Adipocyte (in vitro differentiated cells): ENCODE data around the gene ZBTB1.

ENCODE experiments used
- DNase-seq: peaks from one replicate; pipeline ENCODE4 v3.0.0-alpha.2; 2015; ENCODE audit warnings: low read depth
- H3K27me3 ChIP-seq: replicated peaks from 2 replicates; pipeline ENCODE4 v1.7.0; 2013; ENCODE audit warnings: mild to moderate bottlenecking, low read length, moderate library complexity; ENCODE audit not compliant: control insufficient read depth, insufficient read depth
- H3K36me3 ChIP-seq: 2 replicates; pipeline ENCODE4 v1.7.0; 2013; ENCODE audit warnings: low read length, mild to moderate bottlenecking, moderate library complexity; ENCODE audit not compliant: control insufficient read depth, insufficient read depth, severe bottlenecking
- H3K4me1 ChIP-seq: 2 replicates; pipeline ENCODE4 v1.7.0; 2013; ENCODE audit warnings: mild to moderate bottlenecking, low read length, moderate library complexity; ENCODE audit not compliant: control insufficient read depth, insufficient read depth
- H3K4me3 ChIP-seq: 2 replicates; pipeline ENCODE4 v1.7.0; 2013; ENCODE audit warnings: mild to moderate bottlenecking, low read length, moderate library complexity
- H3K9ac ChIP-seq: 2 replicates; pipeline ENCODE4 v1.7.0; 2013; ENCODE audit warnings: mild to moderate bottlenecking, low read length, moderate library complexity
- H3K9me3 ChIP-seq: 2 replicates; pipeline ENCODE4 v1.7.0; 2013; ENCODE audit warnings: mild to moderate bottlenecking, low read length, moderate library complexity; ENCODE audit not compliant: control insufficient read depth

ZBTB1 gene, protein sequence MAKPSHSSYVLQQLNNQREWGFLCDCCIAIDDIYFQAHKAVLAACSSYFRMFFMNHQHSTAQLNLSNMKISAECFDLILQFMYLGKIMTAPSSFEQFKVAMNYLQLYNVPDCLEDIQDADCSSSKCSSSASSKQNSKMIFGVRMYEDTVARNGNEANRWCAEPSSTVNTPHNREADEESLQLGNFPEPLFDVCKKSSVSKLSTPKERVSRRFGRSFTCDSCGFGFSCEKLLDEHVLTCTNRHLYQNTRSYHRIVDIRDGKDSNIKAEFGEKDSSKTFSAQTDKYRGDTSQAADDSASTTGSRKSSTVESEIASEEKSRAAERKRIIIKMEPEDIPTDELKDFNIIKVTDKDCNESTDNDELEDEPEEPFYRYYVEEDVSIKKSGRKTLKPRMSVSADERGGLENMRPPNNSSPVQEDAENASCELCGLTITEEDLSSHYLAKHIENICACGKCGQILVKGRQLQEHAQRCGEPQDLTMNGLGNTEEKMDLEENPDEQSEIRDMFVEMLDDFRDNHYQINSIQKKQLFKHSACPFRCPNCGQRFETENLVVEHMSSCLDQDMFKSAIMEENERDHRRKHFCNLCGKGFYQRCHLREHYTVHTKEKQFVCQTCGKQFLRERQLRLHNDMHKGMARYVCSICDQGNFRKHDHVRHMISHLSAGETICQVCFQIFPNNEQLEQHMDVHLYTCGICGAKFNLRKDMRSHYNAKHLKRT

DNA sequence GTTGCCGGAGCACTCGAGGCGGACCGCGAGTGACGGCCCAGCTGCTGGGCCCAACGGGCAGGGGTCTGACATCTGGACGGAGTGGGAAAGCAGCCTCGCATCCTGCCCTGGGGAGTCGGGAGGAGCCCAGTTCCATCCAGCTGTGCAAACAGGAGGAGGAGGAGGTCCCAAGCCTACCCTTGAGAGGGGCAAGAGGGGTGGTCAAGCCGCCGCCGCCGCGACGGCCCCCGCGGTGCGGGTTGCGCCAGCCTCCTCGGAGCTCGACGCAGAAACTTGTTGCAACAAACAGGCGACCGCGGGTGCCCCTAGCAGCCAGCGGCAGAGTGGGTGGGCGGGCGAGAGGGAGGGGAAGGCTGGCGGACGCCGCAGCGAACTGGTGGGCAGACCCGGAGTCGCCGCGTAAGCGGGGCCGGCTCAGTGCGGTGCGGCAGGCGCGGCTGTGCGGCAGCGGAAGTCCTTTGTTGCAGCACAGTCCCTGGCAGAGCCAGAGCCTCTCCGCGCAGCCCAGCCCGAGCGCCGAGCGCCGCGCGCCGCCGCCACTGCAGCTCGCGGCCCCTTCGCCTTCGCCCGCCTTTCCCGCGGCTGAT, at the start of gene ZBTB1:
ZBTB1 (plus strand) TSS at position 461 of the 587 bp plus-strand sequence. CDS start 16,735 bp downstream, outside the sequence.
- no peaks in the 10 kb centered on the region for H3K27me3 ChIP-seq
- peak within 1 kb of the TSS; percentile 92 for H3K4me3 ChIP-seq
- peak; percentile 93 for DNase-seq
- no peaks in the 10 kb centered on the region for H3K36me3 ChIP-seq
- no peaks in the 10 kb centered on the region for H3K9me3 ChIP-seq
- H3K4me1 ChIP-seq, result peaks cover 64% of the 10 kb centered on the region
- H3K9ac ChIP-seq, result peak within 1 kb of the TSS; percentile 96

DNA sequence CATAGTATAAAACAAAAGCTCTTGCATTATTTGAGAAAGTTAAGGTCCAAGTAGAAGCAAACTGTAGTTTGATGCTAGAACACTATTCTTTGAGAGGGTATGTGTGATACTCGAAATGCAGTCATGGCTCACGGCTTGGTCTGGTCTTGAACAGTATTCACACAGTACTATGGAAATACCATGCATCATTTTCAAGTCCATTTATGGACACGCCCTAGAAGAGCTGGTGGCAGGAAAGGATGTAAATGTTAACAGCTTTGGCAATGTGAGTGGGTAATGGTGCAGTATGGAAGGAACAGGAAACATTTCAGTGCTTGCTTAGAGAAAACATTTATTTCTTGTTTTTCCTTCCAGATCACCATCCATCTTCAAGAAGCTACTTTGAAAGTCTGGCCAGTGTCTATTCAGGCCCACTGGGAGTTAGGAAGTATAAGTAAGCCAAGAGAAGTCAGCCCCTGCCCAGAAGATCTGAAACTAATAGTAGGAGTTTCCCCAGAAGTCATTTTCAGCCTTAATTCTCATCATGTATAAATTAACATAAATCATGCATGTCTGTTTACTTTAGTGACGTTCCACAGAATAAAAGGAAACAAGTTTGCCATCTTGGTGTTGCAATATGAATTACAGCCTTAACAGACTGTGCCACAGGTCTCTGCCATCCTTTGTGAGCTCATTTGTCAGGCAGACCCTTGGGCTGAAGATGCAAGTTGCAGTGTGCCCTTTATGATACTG, 45.0 kb upstream of the ZBTB1 start:
- DNase-seq, result peak; percentile 19
- Histone ChIP-seq H3K4me1 (peaks cover 3% of the 10 kb centered on the region), H3K9me3 (no peaks in the 10 kb centered on the region), H3K4me3 (no peak overlapping the region), H3K36me3 (peaks cover 53% of the 10 kb centered on the region), H3K27me3 (no peaks in the 10 kb centered on the region), H3K9ac (no peak overlapping the region)

DNA sequence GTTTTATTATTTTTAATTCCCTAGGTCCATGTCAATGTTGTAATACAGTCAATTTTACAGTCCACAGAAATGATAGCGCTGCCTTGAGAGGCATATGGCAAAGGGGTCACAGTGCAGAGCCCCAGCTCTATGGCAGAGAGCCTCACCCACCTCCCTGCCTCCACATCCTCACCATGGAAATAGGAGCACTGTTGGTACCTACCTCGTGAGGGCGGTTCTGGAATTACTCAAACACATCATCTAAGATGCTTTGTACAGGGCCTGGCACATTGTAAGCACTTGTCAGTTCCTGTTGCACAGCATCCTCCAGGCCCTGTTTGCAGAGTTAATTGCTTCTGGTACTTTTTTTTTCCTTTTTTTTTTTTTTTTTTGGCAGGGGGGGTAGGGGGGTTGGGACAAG, 43.3 kb upstream of the ZBTB1 start:
- H3K27me3 ChIP-seq, result no peaks in the 10 kb centered on the region
- no peak overlapping the region for H3K4me3 ChIP-seq
- peaks cover 12% of the 10 kb centered on the region for H3K4me1 ChIP-seq
- no peak for DNase-seq
- H3K36me3 ChIP-seq, result peaks cover 36% of the 10 kb centered on the region
- no peak overlapping the region for H3K9ac ChIP-seq
- no peaks in the 10 kb centered on the region for H3K9me3 ChIP-seq

DNA sequence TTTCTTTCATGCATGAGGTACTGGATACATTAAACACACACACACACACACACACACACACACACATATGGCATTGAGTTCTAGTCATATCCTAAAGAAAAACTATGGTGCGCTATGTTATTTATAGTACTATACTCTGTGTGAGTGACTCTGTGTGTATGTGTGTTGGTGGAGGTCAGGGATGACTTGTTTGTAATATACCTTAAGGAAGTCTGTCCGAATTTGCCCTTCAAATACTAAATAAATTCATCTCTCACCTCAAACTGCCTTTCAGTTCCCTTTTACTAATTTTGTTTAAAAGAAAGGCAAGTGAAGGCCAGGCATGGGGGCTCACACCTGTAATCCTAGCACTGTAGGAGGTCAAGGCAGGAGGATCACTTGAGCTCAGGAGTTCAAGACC, 41.4 kb upstream of the ZBTB1 start:
- no peak for DNase-seq
- Histone ChIP-seq H3K9ac (no peak overlapping the region), H3K4me1 (peaks cover 28% of the 10 kb centered on the region), H3K4me3 (no peak overlapping the region), H3K27me3 (no peaks in the 10 kb centered on the region), H3K36me3 (peaks cover 22% of the 10 kb centered on the region), H3K9me3 (no peaks in the 10 kb centered on the region)

DNA sequence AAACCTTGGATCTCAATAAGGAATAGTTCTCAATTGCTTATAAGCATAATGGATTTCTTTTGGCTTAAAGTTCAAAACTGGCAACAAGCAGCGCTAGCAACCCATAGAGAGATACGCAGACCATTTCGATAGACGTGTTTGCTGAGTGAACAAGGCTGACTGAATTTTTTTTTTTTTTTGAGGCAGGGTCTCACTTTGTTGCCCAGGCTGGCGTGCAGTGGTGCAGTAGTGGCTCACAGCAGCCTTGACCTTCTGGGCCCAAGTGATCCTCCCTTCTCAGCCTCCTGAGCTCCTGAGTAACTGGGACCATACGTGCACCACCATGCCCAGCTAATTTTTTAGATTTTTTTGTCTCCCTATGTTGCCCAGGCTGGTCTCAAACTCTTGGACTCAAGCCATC, 40.7 kb upstream of the ZBTB1 start:
- H3K4me3 ChIP-seq, result no peak overlapping the region
- H3K9me3 ChIP-seq, result no peaks in the 10 kb centered on the region
- no peaks in the 10 kb centered on the region for H3K27me3 ChIP-seq
- H3K36me3 ChIP-seq, result peaks cover 16% of the 10 kb centered on the region
- no peak overlapping the region for H3K9ac ChIP-seq
- DNase-seq, result no peak
- peaks cover 28% of the 10 kb centered on the region for H3K4me1 ChIP-seq

DNA sequence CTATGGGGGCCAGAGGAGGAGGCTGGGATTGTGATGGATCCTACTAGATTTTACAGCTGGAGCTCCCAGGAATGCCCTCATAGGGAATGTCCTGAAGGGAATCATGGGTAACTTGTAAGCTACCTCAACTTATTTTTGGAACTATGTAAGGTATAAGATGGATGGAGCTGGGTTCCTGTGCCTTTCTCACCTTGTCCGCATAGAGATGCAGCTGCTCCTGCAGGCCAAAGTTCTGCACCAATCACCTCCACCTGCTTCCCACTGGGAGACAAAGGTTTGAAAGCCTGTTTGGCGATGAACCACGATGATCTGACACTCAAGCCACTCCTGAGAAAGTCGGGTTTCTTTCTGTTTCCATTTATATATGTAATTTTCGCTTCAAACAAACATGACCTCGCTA, 39.9 kb upstream of the ZBTB1 start:
- peaks cover 25% of the 10 kb centered on the region for H3K4me1 ChIP-seq
- H3K4me3 ChIP-seq, result peak overlapping the region; percentile 83
- no peak for DNase-seq
- peaks cover 9% of the 10 kb centered on the region for H3K36me3 ChIP-seq
- H3K9ac ChIP-seq, result peak overlapping the region; percentile 25
- no peaks in the 10 kb centered on the region for H3K27me3 ChIP-seq
- H3K9me3 ChIP-seq, result no peaks in the 10 kb centered on the region

DNA sequence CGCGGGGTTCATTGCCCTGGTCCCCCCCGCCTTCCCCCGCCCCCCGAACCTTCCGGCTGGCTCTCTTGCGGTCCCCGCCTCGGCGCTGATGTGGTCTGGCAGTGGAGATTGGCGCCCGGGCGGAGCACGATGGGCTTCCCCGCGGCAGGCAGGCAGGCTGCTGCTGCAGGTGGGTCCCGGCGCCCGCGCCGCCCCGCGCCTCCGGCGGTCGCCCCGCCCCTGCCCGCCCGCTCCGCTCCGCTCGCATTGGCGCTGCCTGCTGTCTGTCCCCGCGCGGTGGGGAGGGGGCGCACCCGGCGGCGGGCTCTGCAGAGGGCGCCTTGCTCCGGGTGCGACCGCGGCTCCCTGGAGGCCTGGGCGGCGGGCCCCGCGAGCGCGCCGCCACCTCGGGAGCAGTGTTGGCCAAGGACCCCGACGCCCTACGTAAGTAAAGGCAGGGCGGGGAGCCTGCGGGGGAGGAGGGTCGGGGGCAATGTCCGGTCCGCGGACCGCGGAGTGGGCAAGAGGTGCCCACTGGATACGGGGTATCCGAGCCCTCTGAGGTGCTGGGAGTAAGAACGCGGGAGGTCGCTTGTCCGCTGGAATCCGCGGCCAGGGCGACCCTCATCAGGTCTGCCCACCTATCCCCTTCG, 39.3 kb upstream of the ZBTB1 start, which contains the start of gene AKAP5:
AKAP5 (plus strand) TSS at position 309 of the 632 bp plus-strand sequence. CDS start 2,896 bp downstream, outside the sequence.
- Histone ChIP-seq H3K4me3 (peak within 1 kb of the TSS; percentile 83), H3K9me3 (no peaks in the 10 kb centered on the region), H3K9ac (peak within 1 kb of the TSS; percentile 55), H3K4me1 (peaks cover 25% of the 10 kb centered on the region), H3K36me3 (peaks cover 4% of the 10 kb centered on the region), H3K27me3 (no peaks in the 10 kb centered on the region)
- peak; percentile 73 for DNase-seq

DNA sequence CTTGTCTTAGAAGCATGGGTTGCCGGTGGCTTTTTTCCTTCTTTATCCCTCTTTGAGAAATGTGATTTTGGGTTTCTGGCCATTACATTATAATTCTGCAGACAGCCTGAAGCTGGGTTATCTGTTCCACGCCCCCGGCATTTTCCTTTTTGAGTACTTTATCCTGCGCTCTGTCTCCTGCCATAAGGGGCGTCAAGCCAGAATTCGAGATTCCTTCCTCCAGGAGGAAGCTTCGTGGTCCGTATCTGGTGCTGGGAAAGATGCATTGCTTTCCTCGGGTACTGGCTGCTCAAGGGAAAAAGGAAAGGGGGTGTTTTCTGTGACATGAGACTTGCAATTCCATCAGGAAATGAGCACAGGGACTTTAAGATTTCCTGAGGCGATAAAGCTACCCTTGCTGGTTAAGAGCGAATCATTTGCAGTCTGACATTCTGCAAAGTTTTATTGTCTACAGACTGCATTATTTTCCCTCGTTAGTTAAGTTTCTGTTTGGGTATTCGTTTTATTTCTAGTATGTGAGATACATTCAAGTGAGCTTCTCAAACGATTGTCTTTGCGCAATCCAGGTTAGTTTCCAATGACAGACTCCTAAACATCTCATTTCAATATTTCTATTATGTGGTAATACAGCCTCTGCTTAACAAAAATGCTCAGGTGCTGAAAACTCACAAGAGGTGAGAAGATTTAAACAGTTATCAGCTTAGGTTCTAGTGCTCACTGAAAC, 38.6 kb upstream of the ZBTB1 start:
- peaks cover 4% of the 10 kb centered on the region for H3K36me3 ChIP-seq
- H3K9me3 ChIP-seq, result no peaks in the 10 kb centered on the region
- no peaks in the 10 kb centered on the region for H3K27me3 ChIP-seq
- H3K9ac ChIP-seq, result peak overlapping the region; percentile 55
- peaks cover 25% of the 10 kb centered on the region for H3K4me1 ChIP-seq
- peak; percentile 81 for DNase-seq
- peak overlapping the region; percentile 83 for H3K4me3 ChIP-seq

DNA sequence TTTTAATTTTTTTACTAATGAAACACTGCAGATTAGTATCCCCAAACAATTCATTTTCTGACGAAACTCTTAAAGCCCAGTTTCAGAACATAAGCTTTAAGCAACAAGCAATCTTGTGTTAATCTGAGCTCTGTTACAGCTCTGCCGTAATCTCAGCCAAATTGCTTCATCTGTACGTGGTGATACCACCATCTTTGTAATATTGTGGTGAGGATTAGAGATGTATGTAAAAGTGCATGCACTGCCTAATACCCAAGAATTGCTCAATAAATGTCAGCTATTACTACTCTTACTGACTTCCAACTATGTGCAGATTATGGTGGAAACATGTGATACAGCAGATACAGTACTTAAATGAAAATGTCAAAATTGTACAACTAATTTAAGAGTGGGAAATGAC, 37.5 kb upstream of the ZBTB1 start:
- Histone ChIP-seq H3K36me3 (no peaks in the 10 kb centered on the region), H3K9ac (peak overlapping the region; percentile 17), H3K9me3 (no peaks in the 10 kb centered on the region), H3K4me1 (peaks cover 25% of the 10 kb centered on the region), H3K4me3 (no peak overlapping the region), H3K27me3 (no peaks in the 10 kb centered on the region)
- peak; percentile 15 for DNase-seq

DNA sequence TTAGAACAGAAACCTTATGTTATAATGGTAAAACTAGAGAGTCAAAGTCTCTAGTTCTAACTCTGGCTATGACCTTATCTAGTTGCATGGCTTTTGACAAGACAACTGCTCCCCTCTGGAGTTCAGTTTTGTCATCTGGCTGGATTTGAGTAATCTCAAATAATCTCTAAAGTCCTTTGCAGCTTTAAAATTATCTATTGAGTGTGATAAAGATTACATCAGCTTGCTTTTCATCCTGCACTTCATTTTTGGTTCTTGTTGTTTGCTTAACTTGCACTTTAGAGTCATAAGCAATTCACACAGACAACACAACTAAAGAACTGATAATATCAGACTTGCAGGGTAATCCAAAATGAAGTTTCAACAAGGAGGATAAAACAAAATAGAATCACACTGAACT, 37.0 kb upstream of the ZBTB1 start:
- H3K4me1 ChIP-seq, result peaks cover 25% of the 10 kb centered on the region
- H3K9me3 ChIP-seq, result no peaks in the 10 kb centered on the region
- H3K36me3 ChIP-seq, result no peaks in the 10 kb centered on the region
- no peaks in the 10 kb centered on the region for H3K27me3 ChIP-seq
- H3K9ac ChIP-seq, result peak overlapping the region; percentile 17
- H3K4me3 ChIP-seq, result no peak overlapping the region
- no peak for DNase-seq
